HG02981 (cell line): Measurements from ENCODE around the gene PTP4A2.
"Not testable (repeated sequence)": the region's sequence is repeated elsewhere in the genome, so short reads cannot be mapped to it uniquely, and the experiment has no call there.

Source experiments
- ATAC-seq: cut with Tn5 transposase; IDR thresholded peaks from one replicate; pipeline ENCODE4 v1.9.1; 2021; ENCODE audit warnings: mild to moderate bottlenecking, moderate library complexity; ENCODE audit not compliant: unreplicated experiment

The PTP4A2 gene

GRCh38 chr1:31951276-31951675, 13.1 kb upstream of the PTP4A2 start:
- ATAC-seq = no peak

GRCh38 chr1:31949862-31950261, 11.7 kb upstream of the PTP4A2 start:
- no peak for ATAC-seq

GRCh38 chr1:31945677-31946076, 7.5 kb upstream of the PTP4A2 start:
- not testable (repeated sequence) for ATAC-seq

- ATAC-seq = peak; percentile 66
Measured at GRCh38 chr1:31944205-31945089, 6.3 kb upstream of the PTP4A2 start.

- no peak for ATAC-seq
Measured at GRCh38 chr1:31943546-31944184, 5.5 kb upstream of the PTP4A2 start.

GRCh38 chr1:31942061-31942460, 3.9 kb upstream of the PTP4A2 start:
- not testable (repeated sequence) for ATAC-seq

GRCh38 chr1:31939484-31940329, 1.5 kb upstream of the PTP4A2 start:
- ATAC-seq = no peak

- ATAC-seq = peak; percentile 31
Measured at GRCh38 chr1:31937300-31938183, 626 bp downstream of the PTP4A2 start.

- ATAC-seq = no peak
Measured at GRCh38 chr1:31936981-31937299, 1.2 kb downstream of the PTP4A2 start.

GRCh38 chr1:31936278-31936980, 1.7 kb downstream of the PTP4A2 start:
- ATAC-seq = no peak

GRCh38 chr1:31934706-31935629, 3.2 kb downstream of the PTP4A2 start:
- ATAC-seq = no peak

GRCh38 chr1:31932491-31933316, 5.5 kb downstream of the PTP4A2 start:
- ATAC-seq = no peak

- no peak for ATAC-seq
Measured at GRCh38 chr1:31931593-31932225, 6.5 kb downstream of the PTP4A2 start.

GRCh38 chr1:31930836-31931592, 7.2 kb downstream of the PTP4A2 start:
- ATAC-seq = no peak

GRCh38 chr1:31927661-31927980, 10.5 kb downstream of the PTP4A2 start:
- no peak for ATAC-seq

GRCh38 chr1:31926853-31927660, 11.1 kb downstream of the PTP4A2 start:
- ATAC-seq = no peak
